Esophagus (tissue), 2 donors: ENCODE results near the gene SPATS2L. TPM values are rescaled to one million over a fixed set of nuclear protein-coding genes. Genes with fewer than 3 reads are reported as not detected.

ENCODE experiments used
- H3K27ac ChIP-seq, 2 donors: one replicate each; pipeline ENCODE4 v1.5.1; 2013; ENCODE audit warnings: low read depth in 2 of 2, mild to moderate bottlenecking in 2 of 2, inconsistent platforms in 1 of 2, low read length in 1 of 2, moderate library complexity in 1 of 2
- H3K27me3 ChIP-seq, 2 donors: one replicate each; pipeline ENCODE4 v1.6.1; 2013; ENCODE audit warnings: low read length in 2 of 2, control low read depth in 1 of 2, mild to moderate bottlenecking in 1 of 2; ENCODE audit not compliant: insufficient read depth in 2 of 2, control insufficient read depth in 1 of 2
- H3K36me3 ChIP-seq, 2 donors: one replicate each; pipeline ENCODE4 v1.6.1; 2013; ENCODE audit warnings: low read length in 1 of 2; ENCODE audit not compliant: control insufficient read depth in 2 of 2, insufficient read depth in 2 of 2
- H3K4me1 ChIP-seq, 2 donors: one replicate each; pipeline ENCODE4 v1.6.1; 2013; ENCODE audit warnings: low read length in 1 of 2; ENCODE audit not compliant: control insufficient read depth in 2 of 2, insufficient read depth in 2 of 2
- H3K4me3 ChIP-seq, 2 donors: one replicate each; pipeline ENCODE4 v1.5.1; 2013; ENCODE audit warnings: low read length in 2 of 2, mild to moderate bottlenecking in 2 of 2, low read depth in 1 of 2, moderate library complexity in 1 of 2
- H3K9me3 ChIP-seq, 2 donors: one replicate each; pipeline ENCODE4 v1.6.1; 2013; ENCODE audit warnings: mild to moderate bottlenecking in 2 of 2, low read depth in 1 of 2, low read length in 1 of 2, moderate library complexity in 1 of 2; ENCODE audit not compliant: control insufficient read depth in 2 of 2, insufficient read depth in 1 of 2
- WGBS, 2 donors: extraction: QIAGEN DNeasy Blood & Tissue Kit; methylation state at CpG; one replicate each; pipeline ENCODE4 v1.1.7; 2013; 5-methylcytosine and 5-hydroxymethylcytosine counted together
- polyA plus RNA-seq, 2 donors: library from polyadenylated mRNA; stranded (reverse); fragments of 200-250 nt; gene quantifications; one replicate each; pipeline ENCODE4 v1.2.3, GENCODE V29; 2013
- donor health status: healthy with polysubstance abuse.
- donor health status: Bipolar disorder and iron deficiency.

SPATS2L gene
- polyA plus RNA-seq, 2 donors = 41.2 to 47.5 TPM

GRCh38 chr2:200459101-200459500 is 152.6 kb downstream of the SPATS2L start:
- Histone ChIP-seq H3K4me1 (no peaks in the 10 kb centered on the region), H3K4me3 (no peak overlapping the region), H3K27me3 (no peaks in the 10 kb centered on the region), H3K9me3 (no peaks in the 10 kb centered on the region), H3K27ac (no peak overlapping the region), H3K36me3 (peaks cover 3 to 6% of the 10 kb centered on the region in 2 donors)
- WGBS, 2 donors = 61 to 82% methylated on average over 3 of the region's 3 CpGs

GRCh38 chr2:200461846-200462710 is 155.6 kb downstream of the SPATS2L start:
- Histone ChIP-seq H3K9me3 (no peaks in the 10 kb centered on the region), H3K27me3 (no peaks in the 10 kb centered on the region), H3K4me3 (no peak overlapping the region), H3K4me1 (no peaks in the 10 kb centered on the region), H3K36me3 (peaks cover 3 to 6% of the 10 kb centered on the region in 2 donors), H3K27ac (no peak overlapping the region)
- 94 to 95% methylated on average over 2 of the region's 2 CpGs for WGBS, 2 donors

- Histone ChIP-seq H3K4me3 (no peak overlapping the region), H3K27ac (no peak overlapping the region), H3K27me3 (no peaks in the 10 kb centered on the region), H3K9me3 (no peaks in the 10 kb centered on the region), H3K36me3 (peaks cover 4% of the 10 kb centered on the region in 2 donors), H3K4me1 (no peaks in the 10 kb centered on the region)
- WGBS, 2 donors = 85 to 95% methylated on average over 2 of the region's 2 CpGs
Observed at GRCh38 chr2:200463452-200463851, 157.0 kb downstream of the SPATS2L start.

GRCh38 chr2:200466425-200467418 is 160.2 kb downstream of the SPATS2L start:
- H3K4me1 ChIP-seq = no peaks in the 10 kb centered on the region
- H3K27ac ChIP-seq = peak overlapping the region; percentile 37 to 53
- H3K4me3 ChIP-seq = no peak overlapping the region
- H3K36me3 ChIP-seq = peaks cover 11 to 16% of the 10 kb centered on the region in 2 donors
- WGBS, 2 donors = 66 to 68% methylated on average over 12 of the region's 12 CpGs
- H3K27me3 ChIP-seq = no peaks in the 10 kb centered on the region
- no peaks in the 10 kb centered on the region for H3K9me3 ChIP-seq

GRCh38 chr2:200467806-200468681 is 161.6 kb downstream of the SPATS2L start:
- Histone ChIP-seq H3K9me3 (no peaks in the 10 kb centered on the region), H3K27me3 (no peaks in the 10 kb centered on the region), H3K27ac (peak overlapping the region in 1 of 2 donors; percentile 45), H3K36me3 (peaks cover 13 to 22% of the 10 kb centered on the region in 2 donors), H3K4me3 (no peak overlapping the region), H3K4me1 (no peaks in the 10 kb centered on the region)
- 81 to 83% methylated on average over 8 of the region's 8 CpGs for WGBS, 2 donors

GRCh38 chr2:200469708-200470211 is 163.3 kb downstream of the SPATS2L start:
- H3K36me3 ChIP-seq = peaks cover 13 to 25% of the 10 kb centered on the region in 2 donors
- H3K4me1 ChIP-seq = no peaks in the 10 kb centered on the region
- 80 to 84% methylated on average over 13 of the region's 13 CpGs for WGBS, 2 donors
- no peak overlapping the region for H3K4me3 ChIP-seq
- H3K27ac ChIP-seq = no peak overlapping the region
- no peaks in the 10 kb centered on the region for H3K9me3 ChIP-seq
- no peaks in the 10 kb centered on the region for H3K27me3 ChIP-seq

GRCh38 chr2:200470230-200470629 is 163.7 kb downstream of the SPATS2L start:
- 66 to 77% methylated on average over 3 of the region's 3 CpGs for WGBS, 2 donors
- Histone ChIP-seq H3K27me3 (no peaks in the 10 kb centered on the region), H3K9me3 (no peaks in the 10 kb centered on the region), H3K4me1 (no peaks in the 10 kb centered on the region), H3K4me3 (no peak overlapping the region), H3K27ac (no peak overlapping the region), H3K36me3 (peaks cover 17 to 30% of the 10 kb centered on the region in 2 donors)

GRCh38 chr2:200471324-200471848 is 164.9 kb downstream of the SPATS2L start:
- Histone ChIP-seq H3K9me3 (no peaks in the 10 kb centered on the region), H3K4me1 (no peaks in the 10 kb centered on the region), H3K27ac (no peak overlapping the region), H3K27me3 (no peaks in the 10 kb centered on the region), H3K36me3 (peaks cover 17 to 31% of the 10 kb centered on the region in 2 donors), H3K4me3 (no peak overlapping the region)
- 53 to 56% methylated on average over 8 of the region's 8 CpGs for WGBS, 2 donors
